Adrenal gland (tissue), 12 donors: ENCODE measurements around the gene FAM163B. TPM values are rescaled to one million over a fixed set of nuclear protein-coding genes. Genes with fewer than 3 reads are reported as not detected.

Source experiments
- DNase-seq, 7 donors: peaks; one replicate each; pipeline ENCODE4 v3.0.0-alpha.2; 2019 to 2020
- H3K27ac ChIP-seq, 5 donors: fragments of 200-600 bp; sonication (generic) in 4 of 5; 1 replicate in 3 of 5; 2 replicates in 2 of 5; pipeline versions ENCODE4 v1.5.1 to v1.8.0; 2016 to 2020; ENCODE audit warnings: mild to moderate bottlenecking in 1 of 5
- H3K27me3 ChIP-seq: fragments of 200-600 bp; 2 replicates; pipeline ENCODE4 v1.8.0; 2021
- H3K36me3 ChIP-seq, 2 donors: fragments of 200-600 bp; replicated peaks in 1 of 2; 1 replicate in 1 of 2; 2 replicates in 1 of 2; pipeline versions ENCODE4 v1.5.1 to v1.8.0; 2018 to 2022
- H3K4me1 ChIP-seq, 2 donors: fragments of 200-600 bp; replicated peaks in 1 of 2; 1 replicate in 1 of 2; 2 replicates in 1 of 2; pipeline versions ENCODE4 v1.5.1 to v1.8.0; 2018 to 2021
- H3K4me3 ChIP-seq, 4 donors: fragments of 200-600 bp; sonication (generic) in 3 of 4; one replicate each; pipeline ENCODE4 v1.5.1; 2016 to 2018
- H3K9me3 ChIP-seq, 3 donors: fragments of 200-600 bp; sonication (generic) in 1 of 3; replicated peaks in 1 of 3; 1 replicate in 2 of 3; 2 replicates in 1 of 3; pipeline versions ENCODE4 v1.5.1 to v1.8.0; 2016 to 2021
- POLR2A ChIP-seq, 2 donors: fragments of 450-650 bp; IDR thresholded peaks; one replicate each; pipeline ENCODE4 v1.6.1; 2017; ENCODE audit warnings: antibody characterized with exemption in 2 of 2, mild to moderate bottlenecking in 2 of 2, moderate library complexity in 1 of 2
- WGBS, 4 donors: extraction: QIAGEN DNeasy Blood & Tissue Kit in 2 of 4; methylation state at CpG; one replicate each; pipeline versions ENCODE4 v1.1.5 to v1.1.7; 2013 to 2017; 5-methylcytosine and 5-hydroxymethylcytosine counted together
- intact Hi-C, 2 donors: fragments of 100-400 bp; cut with DNase I; formaldehyde crosslinking; loops; one replicate each; pipeline versions ENCODE4 v1.14.1 to v1.15.0; 2022 to 2023
- polyA plus RNA-seq, 3 donors: library from polyadenylated mRNA; stranded (reverse); fragments of 200-250 nt in 2 of 3; fragments of 350-450 nt in 1 of 3; fragmentation: Illumina TruSeq in 1 of 3; extraction: RNeasy Lipid Tissue Mini Kit (QIAGEN cat#74804) in 1 of 3; gene quantifications; one replicate each; pipeline ENCODE4 v1.2.3, GENCODE V29; 2013 to 2014
- total RNA-seq, 9 donors: library from RNA; depleted of rRNA in 4 of 9; stranded (reverse); fragments of >200 nt in 4 of 9; fragments of 120-200 nt in 1 of 9; fragmentation: NEBNext Ultra II Directional in 1 of 9; extraction: Animal tissue kit (Norgen Biotek cat#: 25700) in 1 of 9; gene quantifications; one replicate each; pipeline versions ENCODE4 v1.1.0 to v1.2.4, GENCODE V29; 2013 to 2023
- TF ChIP-seq, protein P1 (sequence below), 6 experiments: fragments of 450-650 bp in 4 of 6; fragments of 200-600 bp in 2 of 6; sonication (generic) in 1 of 6; IDR thresholded peaks; 1 replicate in 5 of 6; 2 replicates in 1 of 6; pipeline versions ENCODE4 v1.5.1 to v1.8.0; 2016 to 2021; ENCODE audit warnings: antibody characterized with exemption in 6 of 6, mild to moderate bottlenecking in 2 of 6, moderate library complexity in 1 of 6
- donor health status: healthy with polysubstance abuse.
- donor health status: Bipolar disorder and iron deficiency.
- donor health status: DM: yes; HTN: yes; CAD: no.
- donor health status: DM: no; HTN: no; CAD: no.
- donor health status: DM: no; HTN: no; CAD: no.
- donor health status: DM: yes; HTN: yes; CAD: no.

The FAM163B gene
- total and polyA plus RNA-seq, 12 donors = 0.72 to 14.3 (median 2.5) TPM

DNA sequence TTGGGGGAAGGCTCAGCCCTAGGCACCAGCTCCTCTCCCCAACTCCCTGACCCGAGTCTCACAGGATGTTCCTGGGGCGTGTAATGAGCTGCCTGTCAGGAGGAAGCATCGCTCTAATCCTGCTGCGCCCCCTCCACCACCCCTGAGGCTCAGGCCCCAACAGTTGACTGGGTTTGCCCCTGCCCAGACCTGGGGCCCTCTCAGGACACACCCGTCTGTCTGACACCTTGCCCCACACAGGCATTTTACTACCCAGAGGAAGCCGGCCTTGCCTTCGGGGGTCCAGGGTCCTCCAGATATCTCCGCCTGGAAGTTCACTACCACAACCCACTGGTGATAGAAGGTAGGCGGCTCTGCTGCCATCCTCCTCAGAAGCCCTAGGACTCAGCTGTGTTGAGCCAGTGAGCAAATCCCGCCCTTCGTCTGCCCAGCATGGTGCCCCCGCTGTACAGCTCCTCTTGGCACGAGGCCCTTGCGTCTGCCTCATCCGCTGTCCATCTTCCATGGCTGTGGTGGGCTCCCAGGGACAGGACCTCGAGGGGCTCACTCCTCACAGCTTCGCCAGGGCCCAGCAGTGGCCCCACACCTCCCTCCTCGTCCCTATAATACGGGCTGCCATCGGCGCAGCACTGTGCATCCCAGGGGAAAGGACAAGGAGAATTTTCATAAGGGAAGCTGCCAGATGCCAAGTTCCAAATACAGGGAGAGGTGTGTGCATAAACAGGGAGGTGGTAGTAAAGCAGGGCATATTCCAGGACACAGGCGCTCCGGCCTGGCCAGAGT is 35.0 kb upstream of the FAM163B start:
- Histone ChIP-seq H3K27me3 (no peaks in the 10 kb centered on the region), H3K27ac (no peak overlapping the region), H3K36me3 (no peaks in the 10 kb centered on the region), H3K4me1 (no peaks in the 10 kb centered on the region), H3K4me3 (no peak overlapping the region), H3K9me3 (no peaks in the 10 kb centered on the region)
- DNase-seq = no peak
- WGBS, 4 donors = 77 to 86% (median 83%) methylated on average over 13 to 23 of the region's 23 CpGs
- intact Hi-C loops = loop anchor here in 1 of 2 donors (10.0 kb wide), 1 partner anchor 1901 kb away; the partner anchor contains the start of gene OBP2A
- TF ChIP-seq, protein P1, sequence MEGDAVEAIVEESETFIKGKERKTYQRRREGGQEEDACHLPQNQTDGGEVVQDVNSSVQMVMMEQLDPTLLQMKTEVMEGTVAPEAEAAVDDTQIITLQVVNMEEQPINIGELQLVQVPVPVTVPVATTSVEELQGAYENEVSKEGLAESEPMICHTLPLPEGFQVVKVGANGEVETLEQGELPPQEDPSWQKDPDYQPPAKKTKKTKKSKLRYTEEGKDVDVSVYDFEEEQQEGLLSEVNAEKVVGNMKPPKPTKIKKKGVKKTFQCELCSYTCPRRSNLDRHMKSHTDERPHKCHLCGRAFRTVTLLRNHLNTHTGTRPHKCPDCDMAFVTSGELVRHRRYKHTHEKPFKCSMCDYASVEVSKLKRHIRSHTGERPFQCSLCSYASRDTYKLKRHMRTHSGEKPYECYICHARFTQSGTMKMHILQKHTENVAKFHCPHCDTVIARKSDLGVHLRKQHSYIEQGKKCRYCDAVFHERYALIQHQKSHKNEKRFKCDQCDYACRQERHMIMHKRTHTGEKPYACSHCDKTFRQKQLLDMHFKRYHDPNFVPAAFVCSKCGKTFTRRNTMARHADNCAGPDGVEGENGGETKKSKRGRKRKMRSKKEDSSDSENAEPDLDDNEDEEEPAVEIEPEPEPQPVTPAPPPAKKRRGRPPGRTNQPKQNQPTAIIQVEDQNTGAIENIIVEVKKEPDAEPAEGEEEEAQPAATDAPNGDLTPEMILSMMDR (IDR thresholded peaks at IDR 0.05) = no peak
- TF ChIP-seq POLR2A (IDR thresholded peaks at IDR 0.05) = no peak

DNA sequence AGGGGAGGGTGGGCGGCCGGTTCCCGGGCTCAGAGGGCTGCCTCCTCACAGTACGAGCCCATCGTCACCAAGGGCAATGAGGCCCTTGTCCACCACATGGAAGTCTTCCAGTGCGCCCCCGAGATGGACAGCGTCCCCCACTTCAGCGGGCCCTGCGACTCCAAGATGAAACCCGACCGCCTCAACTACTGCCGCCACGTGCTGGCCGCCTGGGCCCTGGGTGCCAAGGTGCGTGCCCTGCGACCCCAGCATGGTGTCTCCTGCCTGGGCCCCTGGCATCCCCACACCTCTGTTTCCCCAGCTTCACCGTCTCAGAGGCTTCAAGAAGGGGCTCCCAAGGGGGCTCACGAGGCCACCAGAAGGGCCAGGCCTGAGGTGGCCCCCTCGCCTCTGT is 34.2 kb upstream of the FAM163B start:
- Histone ChIP-seq H3K27me3 (no peaks in the 10 kb centered on the region), H3K4me1 (no peaks in the 10 kb centered on the region), H3K36me3 (no peaks in the 10 kb centered on the region), H3K4me3 (no peak overlapping the region), H3K9me3 (no peaks in the 10 kb centered on the region), H3K27ac (no peak overlapping the region)
- DNase-seq = no peak
- 81 to 95% (median 88%) methylated on average over 17 to 20 of the region's 20 CpGs for WGBS, 4 donors
- TF ChIP-seq POLR2A (IDR thresholded peaks at IDR 0.05) = no peak
- TF ChIP-seq, protein P1 (IDR thresholded peaks at IDR 0.05) = no peak
- intact Hi-C loops = loop anchor here in 1 of 2 donors (10.0 kb wide), 1 partner anchor 1901 kb away; the partner anchor contains the start of gene OBP2A

DNA sequence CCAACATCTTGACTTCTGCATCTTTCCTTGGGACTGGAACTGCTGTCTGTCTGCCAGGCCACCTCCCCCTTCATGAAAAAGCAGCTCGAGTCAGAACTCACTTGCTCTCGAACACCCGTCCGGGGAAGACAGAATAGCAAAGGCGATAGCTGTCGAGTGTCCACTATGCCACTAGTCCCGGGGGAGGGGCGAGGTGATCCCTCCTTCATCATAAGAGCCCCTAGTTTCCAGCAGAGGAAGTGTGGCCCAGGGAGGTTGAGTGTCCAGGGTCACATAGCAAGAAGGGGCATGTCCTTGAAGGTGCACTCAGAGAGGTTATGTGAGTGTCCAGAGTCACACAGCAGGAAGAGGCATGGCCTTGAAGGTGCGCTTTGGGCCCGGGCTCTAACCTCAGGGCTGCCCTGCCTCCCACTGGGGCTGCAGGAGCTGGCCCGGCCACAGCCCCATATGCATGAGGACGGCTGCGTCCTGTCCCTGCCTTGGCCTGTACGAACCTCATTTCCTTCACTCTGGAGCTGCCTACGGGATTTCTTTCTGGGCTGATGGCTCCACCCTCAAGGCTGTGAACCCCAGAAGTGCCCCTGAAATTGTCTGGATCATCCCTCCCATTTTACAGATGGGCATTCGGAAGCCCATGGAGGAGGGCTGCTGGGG is 33.6 kb upstream of the FAM163B start:
- TF ChIP-seq, protein P1 (IDR thresholded peaks at IDR 0.05) = no peak
- no peak for TF ChIP-seq POLR2A (IDR thresholded peaks at IDR 0.05)
- Histone ChIP-seq H3K4me3 (no peak overlapping the region), H3K9me3 (no peaks in the 10 kb centered on the region), H3K27ac (no peak overlapping the region), H3K36me3 (no peaks in the 10 kb centered on the region), H3K27me3 (no peaks in the 10 kb centered on the region), H3K4me1 (no peaks in the 10 kb centered on the region)
- DNase-seq = no peak
- intact Hi-C loops = loop anchor here in 1 of 2 donors (10.0 kb wide), 1 partner anchor 1902 kb away; the partner anchor contains the start of gene OBP2A
- 59 to 91% (median 65%) methylated on average over 10 to 16 of the region's 16 CpGs for WGBS, 4 donors

DNA sequence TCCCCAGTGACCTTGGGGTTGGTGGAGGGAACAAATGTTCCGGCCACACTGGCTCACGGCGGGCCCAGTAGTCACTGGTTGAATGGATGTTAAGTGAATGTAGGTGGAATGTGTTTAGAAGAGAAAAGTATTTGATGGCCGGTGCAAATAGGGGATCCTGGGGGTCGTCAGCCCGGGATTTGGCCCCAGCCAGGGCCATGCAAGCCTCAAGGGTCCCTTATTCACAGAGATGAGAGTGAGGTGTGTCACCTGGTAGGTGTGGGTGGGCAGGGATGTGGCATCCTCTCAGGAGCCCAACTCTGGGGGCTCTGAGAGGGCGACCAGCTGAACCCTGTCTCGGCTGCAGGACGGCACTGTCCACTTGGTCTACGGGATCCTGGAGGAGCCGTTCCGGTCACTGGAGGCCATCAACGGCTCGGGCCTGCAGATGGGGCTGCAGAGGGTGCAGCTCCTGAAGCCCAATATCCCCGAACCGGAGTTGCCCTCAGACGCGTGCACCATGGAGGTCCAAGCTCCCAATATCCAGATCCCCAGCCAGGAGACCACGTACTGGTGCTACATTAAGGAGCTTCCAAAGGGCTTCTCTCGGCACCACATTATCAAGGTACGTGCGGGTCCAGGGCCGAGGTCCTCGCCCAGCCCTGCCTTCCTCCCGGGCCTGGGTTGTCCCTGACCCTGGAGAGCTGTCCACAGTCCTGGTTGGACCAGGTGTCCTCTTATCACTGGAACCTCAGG is 32.8 kb upstream of the FAM163B start:
- TF ChIP-seq, protein P1 (IDR thresholded peaks at IDR 0.05) = no peak
- no peak for TF ChIP-seq POLR2A (IDR thresholded peaks at IDR 0.05)
- H3K4me3 ChIP-seq = no peak overlapping the region
- no peak for DNase-seq

More for the DNA sequence above, 32.8 kb upstream of the FAM163B start:
- no peaks in the 10 kb centered on the region for H3K9me3 ChIP-seq
- intact Hi-C loops = loop anchor here in 1 of 2 donors (10.0 kb wide), 1 partner anchor 1903 kb away; the partner anchor contains the start of gene OBP2A
- H3K27me3 ChIP-seq = no peaks in the 10 kb centered on the region
- no peak overlapping the region for H3K27ac ChIP-seq
- no peaks in the 10 kb centered on the region for H3K4me1 ChIP-seq
- 84 to 89% (median 85%) methylated on average over 12 to 25 of the region's 25 CpGs for WGBS, 4 donors
- H3K36me3 ChIP-seq = no peaks in the 10 kb centered on the region
